HepG2 (cell line): ENCODE results near the gene C10orf90. TPM values are rescaled to one million over a fixed set of nuclear protein-coding genes. Genes with fewer than 3 reads are reported as not detected.

Experiments used
- ATAC-seq: fragments of 200-7000 bp; cut with Tn5 transposase; 3 replicates; pipeline ENCODE4 v1.9.1; 2020; ENCODE audit warnings: mild to moderate bottlenecking, moderate library complexity
- BruUV-seq: library from RNA; stranded (reverse); fragments of 400-500 nt; replicated peaks from 2 replicates; lab custom pipeline; 2021; lab: Mats Ljungman, UMichigan
- CTCF ChIA-PET: fragments of 300-600 bp; formaldehyde crosslinking; extraction: SDS; loops from one replicate; lab custom pipeline; 2021; ENCODE audit warnings: low total read pairs, inconsistent platforms, low intra/inter-chr PET ratio; lab: Yijun Ruan, JAX
- POLR2A ChIA-PET: fragments of 350-600 bp; sonication (Branson Sonifier 250); formaldehyde crosslinking; loops from one replicate; lab custom pipeline; 2020; ENCODE audit warnings: antibody characterized with exemption, inconsistent platforms; lab: Yijun Ruan, JAX
- DNase-seq: peaks from one replicate; pipeline ENCODE4 v3.0.0-alpha.2; 2015; ENCODE audit warnings: low spot score
- FAIRE-seq: peaks from 3 replicates; lab custom pipeline; 2011; peaks lifted over from hg19 to GRCh38; lab: Jason Lieb, UNC
- H2AFZ ChIP-seq: one replicate; pipeline ENCODE4 v1.6.1; 2011; ENCODE audit warnings: low read length, inconsistent platforms
- H3K27ac ChIP-seq: fragments of 300-600 bp; 3 replicates; pipeline ENCODE4 v1.8.0; 2011; ENCODE audit warnings: mixed run types, mild to moderate bottlenecking, mixed read lengths, low read length, inconsistent platforms; ENCODE audit not compliant: insufficient read depth; ENCODE audit errors: extremely low read length
- H3K27me3 ChIP-seq, 2 experiments: fragments of 200-600 bp in 1 of 2; 2 replicates in 1 of 2; 3 replicates in 1 of 2; pipeline versions ENCODE4 v1.6.0 to v1.8.0; 2011; ENCODE audit warnings: low read length in 2 of 2, mild to moderate bottlenecking in 2 of 2, moderate library complexity in 2 of 2, inconsistent platforms in 1 of 2; ENCODE audit not compliant: insufficient read depth in 2 of 2, control insufficient read depth in 1 of 2
- H3K36me3 ChIP-seq, 2 experiments: fragments of 200-600 bp in 1 of 2; replicated peaks in 1 of 2; 2 replicates in 1 of 2; 3 replicates in 1 of 2; pipeline versions ENCODE4 v1.5.1 to v1.8.0; 2011; ENCODE audit warnings: low read length in 2 of 2, inconsistent platforms in 1 of 2; ENCODE audit not compliant: insufficient read depth in 2 of 2, control insufficient read depth in 1 of 2
- H3K4me1 ChIP-seq: 2 replicates; pipeline ENCODE4 v1.5.1; 2012; ENCODE audit warnings: low read length, inconsistent platforms; ENCODE audit not compliant: insufficient read depth
- H3K4me2 ChIP-seq: 2 replicates; pipeline ENCODE4 v1.6.0; 2011; ENCODE audit warnings: low read depth, low read length, inconsistent platforms
- H3K4me3 ChIP-seq, 3 experiments: fragments of 200-600 bp in 1 of 3; sonication (generic), shearing (Covaris generic) in 1 of 3; replicated peaks in 1 of 3; 2 replicates each; pipeline ENCODE4 v1.5.1; 2011 to 2016; ENCODE audit warnings: low read length in 3 of 3, inconsistent platforms in 2 of 3, low read depth in 2 of 3, mild to moderate bottlenecking in 2 of 3, control low read depth in 1 of 3, mixed read lengths in 1 of 3; ENCODE audit not compliant: insufficient read depth in 1 of 3
- H3K79me2 ChIP-seq: one replicate; pipeline ENCODE4 v1.6.1; 2011; ENCODE audit warnings: low read length, inconsistent platforms; ENCODE audit not compliant: insufficient read depth
- H3K9ac ChIP-seq: 2 replicates; pipeline ENCODE4 v1.6.0; 2011; ENCODE audit warnings: mild to moderate bottlenecking, low read depth, low read length, inconsistent platforms; ENCODE audit not compliant: insufficient read depth
- H3K9me3 ChIP-seq: 2 replicates; pipeline ENCODE4 v1.5.1; 2012; ENCODE audit warnings: mild to moderate bottlenecking, low read length
- H4K20me1 ChIP-seq: 2 replicates; pipeline ENCODE4 v1.6.0; 2011; ENCODE audit warnings: inconsistent platforms, mild to moderate bottlenecking, low read length, moderate library complexity; ENCODE audit not compliant: insufficient read depth
- DR1 ChIP-seq: sonication (generic); formaldehyde crosslinking; IDR thresholded peaks from 2 replicates; pipeline ENCODE4 v1.8.0; 2021; ENCODE audit warnings: mild to moderate bottlenecking, missing genetic modification reagents, inconsistent platforms
- GABPB1 ChIP-seq: IDR thresholded peaks from 2 replicates; pipeline ENCODE4 v1.6.1; 2016; ENCODE audit warnings: mild to moderate bottlenecking, missing genetic modification reagents, moderate library complexity, missing compliant biosample characterization
- HINFP ChIP-seq: sonication (generic); formaldehyde crosslinking; IDR thresholded peaks from 2 replicates; pipeline ENCODE4 v1.4.0; 2020; ENCODE audit warnings: low read depth, mild to moderate bottlenecking, missing genetic modification reagents
- HMGA1 ChIP-seq: sonication (generic); formaldehyde crosslinking; conservative IDR thresholded peaks from 2 replicates; pipeline ENCODE4 v1.4.0; 2020; ENCODE audit warnings: missing genetic modification reagents
- JDP2 ChIP-seq: sonication (generic); formaldehyde crosslinking; IDR thresholded peaks from 2 replicates; pipeline ENCODE4 v1.8.1; 2022; ENCODE audit warnings: missing genetic modification reagents, borderline replicate concordance
- KLF15 ChIP-seq: sonication (generic); formaldehyde crosslinking; IDR thresholded peaks from 2 replicates; pipeline ENCODE4 v1.8.1; 2023; ENCODE audit warnings: borderline replicate concordance, mild to moderate bottlenecking, inconsistent platforms, missing genetic modification reagents, mixed read lengths
- MBNL3 ChIP-seq: fragments of 250-450 bp; sonication (Bioruptor Pico); conservative IDR thresholded peaks from 2 replicates; pipeline ENCODE4 v1.8.0; 2022; ENCODE audit warnings: mild to moderate bottlenecking, inconsistent platforms
- NCOA1 ChIP-seq: sonication (generic); formaldehyde crosslinking; IDR thresholded peaks from 2 replicates; pipeline ENCODE4 v1.9.0; 2021; ENCODE audit warnings: missing genetic modification reagents
- NFKB2 ChIP-seq: sonication (generic); formaldehyde crosslinking; IDR thresholded peaks from 2 replicates; pipeline ENCODE4 v1.4.0; 2020; ENCODE audit warnings: missing genetic modification reagents, borderline replicate concordance
- PRPF4 ChIP-seq: fragments of 200-400 bp; formaldehyde crosslinking; IDR thresholded peaks from 2 replicates; pipeline ENCODE4 v1.6.1; 2016; ENCODE audit warnings: low read length, low read depth; ENCODE audit not compliant: poor library complexity, severe bottlenecking
- RBFOX2 ChIP-seq: fragments of 200-400 bp; formaldehyde crosslinking; IDR thresholded peaks from 2 replicates; pipeline ENCODE4 v1.6.1; 2017; ENCODE audit warnings: low read depth, mild to moderate bottlenecking, low read length
- REPIN1 ChIP-seq: sonication (generic); formaldehyde crosslinking; IDR thresholded peaks from 2 replicates; pipeline ENCODE4 v1.8.0; 2022; ENCODE audit warnings: missing genetic modification reagents, low read depth, mild to moderate bottlenecking, borderline replicate concordance
- SMAD9 ChIP-seq: sonication (generic); formaldehyde crosslinking; IDR thresholded peaks from 2 replicates; pipeline ENCODE4 v1.5.1; 2020; ENCODE audit warnings: mild to moderate bottlenecking, missing genetic modification reagents
- TFAP4 ChIP-seq: sonication (generic); IDR thresholded peaks from 2 replicates; pipeline ENCODE4 v1.6.1; 2016; ENCODE audit warnings: low read depth, borderline replicate concordance
- TOE1 ChIP-seq: sonication (generic); formaldehyde crosslinking; IDR thresholded peaks from 2 replicates; pipeline ENCODE4 v1.4.0; 2020; ENCODE audit warnings: mild to moderate bottlenecking, missing genetic modification reagents
- USF2 ChIP-seq, 2 experiments: sonication (generic) in 1 of 2; formaldehyde crosslinking in 1 of 2; IDR thresholded peaks; 2 replicates each; pipeline versions ENCODE4 v1.5.1 to v1.6.1; 2011 to 2020; ENCODE audit warnings: borderline replicate concordance in 1 of 2, low read depth in 1 of 2, low read length in 1 of 2, mild to moderate bottlenecking in 1 of 2, missing genetic modification reagents in 1 of 2, moderate library complexity in 1 of 2
- XBP1 ChIP-seq: sonication (generic); formaldehyde crosslinking; IDR thresholded peaks from 2 replicates; pipeline ENCODE4 v1.5.0; 2020; ENCODE audit warnings: missing genetic modification reagents
- ZNF367 ChIP-seq: sonication (generic); formaldehyde crosslinking; IDR thresholded peaks from 2 replicates; pipeline ENCODE4 v1.4.0; 2020; ENCODE audit warnings: missing genetic modification reagents, borderline replicate concordance
- ZNF557 ChIP-seq: sonication (generic); formaldehyde crosslinking; IDR thresholded peaks from 2 replicates; pipeline ENCODE4 v1.4.0; 2020; ENCODE audit warnings: missing genetic modification reagents
- ZNF589 ChIP-seq: sonication (generic); formaldehyde crosslinking; conservative IDR thresholded peaks from 2 replicates; pipeline ENCODE4 v1.8.0; 2022; ENCODE audit warnings: mild to moderate bottlenecking, moderate library complexity, missing genetic modification reagents
- ZNF616 ChIP-seq: sonication (generic); formaldehyde crosslinking; IDR thresholded peaks from 2 replicates; pipeline ENCODE4 v1.5.0; 2020; ENCODE audit warnings: low read depth, mild to moderate bottlenecking, missing genetic modification reagents
- ZNF891 ChIP-seq: sonication (generic); formaldehyde crosslinking; IDR thresholded peaks from 2 replicates; pipeline ENCODE4 v1.5.0; 2020; ENCODE audit warnings: mild to moderate bottlenecking, missing genetic modification reagents
- WGBS: methylation state at CpG from one replicate; pipeline ENCODE4 v1.1.6; 2017; ENCODE audit warnings: low lambda C conversion rate; 5-methylcytosine and 5-hydroxymethylcytosine counted together
- in situ Hi-C: cut with HindIII; loops from 2 replicates; pipeline ENCODE4 v1.10.0; 2017; ENCODE audit warnings: low pct_unique_long_range_greater_than_20kb; ENCODE audit not compliant: extremely low pct_ligation_motif_present
- intact Hi-C: fragments of 100-400 bp; cut with micrococcal nuclease; formaldehyde crosslinking; loops from one replicate; pipeline ENCODE4 v1.10.0; 2022; ENCODE audit not compliant: unreplicated experiment
- polyA plus RNA-seq, 8 experiments: library from polyadenylated mRNA; depleted of rRNA in 3 of 8; stranded (reverse) in 7 of 8; unstranded in 1 of 8; fragments of >200 nt; fragmentation: Illumina TruSeq in 4 of 8; extraction: Trizol in 4 of 8; gene quantifications; 2 replicates each; pipeline versions ENCODE4 v1.2.1 to v1.2.3, GENCODE V29; 2011 to 2016; ENCODE audit warnings: low read depth in 4 of 8, missing spikeins in 1 of 8, mixed read lengths in 1 of 8; ENCODE audit not compliant: insufficient read depth in 1 of 8
- total RNA-seq, 5 experiments: library from RNA; depleted of rRNA; stranded (reverse); fragments of >200 nt; fragmentation: Illumina TruSeq; extraction: Trizol; gene quantifications; 2 replicates each; pipeline ENCODE4 v1.2.3, GENCODE V29; 2016; ENCODE audit warnings: low read depth in 1 of 5

C10orf90 gene
- total and polyA plus RNA-seq, 2 of the 13 experiments (the other 11 are each of a cell fraction or from before 2014, with no cell fraction given) = not detected

GRCh38 chr10:126452245-126452644 lies 218.2 kb downstream of the C10orf90 start (continued):
- TF ChIP-seq XBP1 = no peak
- no peak for TF ChIP-seq ZNF589
- TF ChIP-seq HMGA1 (CRISPR knock-in tag) = no peak
- TF ChIP-seq TFAP4 = no peak
- TF ChIP-seq SMAD9 (CRISPR knock-in tag) = no peak
- no peak for TF ChIP-seq NCOA1 (CRISPR knock-in tag)
- no peak for TF ChIP-seq PRPF4
- no peak for TF ChIP-seq GABPB1 (CRISPR knock-in tag)
- TF ChIP-seq REPIN1 (CRISPR knock-in tag) = no peak
- no peak for TF ChIP-seq RBFOX2
- no peak for TF ChIP-seq KLF15

- POLR2A ChIA-PET = no interaction called here
- CTCF ChIA-PET = no interaction called here
- no peak overlapping the region for H2AFZ ChIP-seq
- intact Hi-C loops (no loop called here), in situ Hi-C loops (no loop called here)
- no peaks in the 10 kb centered on the region for H3K27me3 ChIP-seq
- H3K4me3 ChIP-seq = no peak overlapping the region
- no TSS peak for BruUV-seq
- H3K36me3 ChIP-seq = no peaks in the 10 kb centered on the region
- DNase-seq (no peak), FAIRE-seq (no peak), ATAC-seq (no peak)
- no peaks in the 10 kb centered on the region for H3K79me2 ChIP-seq
- H3K4me2 ChIP-seq = no peak overlapping the region
- H3K4me1 ChIP-seq = no peaks in the 10 kb centered on the region
- no peaks in the 10 kb centered on the region for H4K20me1 ChIP-seq
- H3K9ac ChIP-seq = no peak overlapping the region
- 25% methylated on average over 5 of the region's 5 CpGs for whole genome bisulfite sequencing
- no peak overlapping the region for H3K27ac ChIP-seq
- H3K9me3 ChIP-seq = no peaks in the 10 kb centered on the region
- TF ChIP-seq ZNF557 (CRISPR knock-in tag) = no peak
- no peak for TF ChIP-seq TOE1 (CRISPR knock-in tag)
- TF ChIP-seq HINFP (CRISPR knock-in tag) = no peak
- TF ChIP-seq NFKB2 (CRISPR knock-in tag) = no peak
- no peak for TF ChIP-seq JDP2 (CRISPR knock-in tag)
- TF ChIP-seq USF2 (IDR thresholded peaks at IDR 0.05; ENCODE audit: low read depth, low read length) = no peak
- no peak for TF ChIP-seq USF2 (CRISPR knock-in tag; IDR thresholded peaks at IDR 0.05; ENCODE audit: borderline replicate concordance)
- no peak for TF ChIP-seq DR1 (CRISPR knock-in tag)
- TF ChIP-seq MBNL3 (CRISPR knock-in tag) = no peak
- no peak for TF ChIP-seq ZNF891 (CRISPR knock-in tag)
- TF ChIP-seq ZNF616 (CRISPR knock-in tag) = no peak
- no peak for TF ChIP-seq ZNF367
Observed at GRCh38 chr10:126448091-126448490, 222.4 kb downstream of the C10orf90 start.
